ENCODE data around the gene TMEM255A.
A peak's percentile ranks its signal among the peaks of the same experiment; 100 is the strongest.

The TMEM255A gene

DNA sequence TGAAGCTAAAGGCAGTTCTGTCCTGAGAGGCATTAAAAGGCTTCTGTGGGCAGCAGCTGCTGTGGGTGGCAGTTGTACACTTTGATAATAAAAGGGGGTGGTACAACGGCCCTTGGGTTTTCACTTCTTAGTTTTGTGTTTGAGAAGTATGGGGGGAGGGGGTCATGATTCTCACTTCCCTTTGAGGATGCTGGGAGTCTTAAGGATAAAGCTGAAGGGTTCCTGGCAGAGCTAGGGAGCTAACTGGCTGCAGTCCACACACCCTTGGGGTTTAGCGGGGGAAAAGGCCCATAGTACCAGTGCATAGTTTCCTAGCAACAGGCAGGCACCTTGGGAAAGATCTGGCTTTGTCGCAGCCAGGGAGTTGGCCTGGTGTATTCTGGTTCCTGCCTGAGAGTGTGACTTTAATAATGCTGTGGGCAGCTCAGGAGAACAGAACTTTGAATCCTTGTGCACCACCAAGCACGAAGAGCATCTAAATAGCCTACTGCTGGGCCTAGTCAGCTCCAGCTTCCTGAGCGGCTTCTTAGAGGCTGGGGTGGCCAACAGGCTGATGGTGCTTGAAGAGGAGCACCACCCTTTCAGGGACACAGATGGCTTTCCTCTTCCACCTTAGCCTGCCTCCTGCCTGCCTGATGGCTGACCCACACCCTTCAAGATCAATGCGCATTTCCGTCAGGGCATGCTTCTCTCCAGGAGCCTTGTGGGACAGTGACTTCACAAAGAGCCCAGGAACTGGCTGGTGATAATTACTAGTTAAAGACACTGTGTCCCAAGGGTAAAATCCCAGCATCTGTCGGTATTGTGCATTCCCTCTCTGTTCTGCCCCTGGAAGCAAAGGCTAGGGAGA is 48.2 kb downstream of the TMEM255A start:
- DNase-seq (ENCODE audit: low read depth), result no peak

DNA sequence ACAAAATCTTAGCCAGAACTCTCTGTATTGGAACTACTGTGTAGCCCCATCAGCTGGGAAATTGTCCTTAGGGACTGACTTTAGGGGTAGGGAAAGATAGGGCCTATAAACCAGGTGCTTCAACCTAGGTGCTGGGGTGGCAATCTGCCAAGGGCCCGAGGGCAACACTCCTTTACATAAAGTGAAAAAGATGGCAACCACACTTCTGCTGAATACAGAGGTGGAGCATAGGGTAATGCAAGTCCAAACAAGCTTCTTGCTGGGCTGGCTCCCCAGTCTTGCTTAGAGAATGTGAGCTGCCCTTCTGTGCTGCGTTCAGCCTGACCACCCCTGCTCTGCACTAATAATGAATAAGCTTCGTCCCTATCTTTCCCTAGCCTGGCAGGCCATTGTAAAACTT is 50.9 kb downstream of the TMEM255A start:
- no peak for DNase-seq (ENCODE audit: low read depth)

DNA sequence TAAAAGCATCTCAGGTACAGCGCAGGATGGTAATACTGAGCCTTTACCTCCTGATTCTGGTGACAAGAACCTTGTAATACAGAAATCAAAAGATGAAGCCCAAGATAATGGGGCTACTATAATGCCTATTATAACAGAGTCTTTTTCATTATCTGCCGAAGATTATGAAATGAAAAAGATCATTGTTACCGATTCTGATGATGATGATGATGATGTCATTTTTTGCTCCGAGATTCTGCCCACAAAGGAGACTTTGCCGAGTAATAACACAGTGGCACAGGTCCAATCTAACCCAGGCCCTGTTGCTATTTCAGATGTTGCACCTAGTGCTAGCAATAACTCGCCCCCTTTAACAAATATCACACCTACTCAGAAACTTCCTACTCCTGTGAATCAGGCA is 57.5 kb downstream of the TMEM255A start:
- DNase-seq (ENCODE audit: low read depth), result no peak

- DNase-seq (ENCODE audit: low read depth), result no peak
Observed at GRCh38 chrX:120251471-120252011, 59.7 kb downstream of the TMEM255A start.

DNA sequence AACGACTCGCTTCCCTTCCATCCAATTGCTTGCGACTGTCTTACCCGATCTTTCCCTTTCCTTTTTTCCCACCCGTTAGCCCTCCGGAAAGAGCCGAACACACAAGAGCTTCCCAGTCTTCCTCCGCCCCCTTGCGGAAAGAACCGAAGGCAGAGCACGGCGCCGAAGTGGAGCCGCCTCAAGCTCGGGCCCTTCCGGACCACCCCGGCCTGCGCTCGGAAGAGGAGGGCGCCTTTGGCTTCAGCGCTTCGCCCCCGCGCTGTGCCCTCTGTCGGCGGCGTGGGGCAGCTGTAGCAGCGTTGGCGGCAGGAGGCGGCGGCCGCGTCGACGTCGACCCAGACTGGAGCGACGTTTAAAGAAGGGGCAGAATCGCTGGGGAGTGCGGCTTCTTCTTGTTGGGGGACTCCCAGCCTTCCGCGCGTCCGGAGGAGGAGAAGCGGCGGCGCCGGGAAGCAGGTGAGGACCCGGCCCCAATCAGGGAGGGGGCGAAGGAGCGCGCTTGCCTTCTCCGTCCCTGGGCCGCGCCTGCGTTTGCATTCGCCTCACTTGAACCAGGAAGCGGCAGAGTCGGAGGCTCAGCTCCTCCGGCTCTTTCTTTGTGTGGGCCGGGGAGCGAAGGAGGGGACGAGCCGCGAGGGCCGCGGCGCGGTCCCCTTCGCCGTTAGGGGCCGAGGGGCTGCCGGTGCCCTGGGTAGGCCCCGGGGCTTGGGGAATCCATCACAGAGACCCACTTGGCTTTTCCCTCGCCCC is 60.6 kb downstream of the TMEM255A start, which contains the start of gene ZBTB33:
ZBTB33 (plus strand) TSS at position 291 of the 750 bp plus-strand sequence. CDS start 2,604 bp downstream, outside the sequence.
- peak; percentile 88 for DNase-seq (ENCODE audit: low read depth)

DNA sequence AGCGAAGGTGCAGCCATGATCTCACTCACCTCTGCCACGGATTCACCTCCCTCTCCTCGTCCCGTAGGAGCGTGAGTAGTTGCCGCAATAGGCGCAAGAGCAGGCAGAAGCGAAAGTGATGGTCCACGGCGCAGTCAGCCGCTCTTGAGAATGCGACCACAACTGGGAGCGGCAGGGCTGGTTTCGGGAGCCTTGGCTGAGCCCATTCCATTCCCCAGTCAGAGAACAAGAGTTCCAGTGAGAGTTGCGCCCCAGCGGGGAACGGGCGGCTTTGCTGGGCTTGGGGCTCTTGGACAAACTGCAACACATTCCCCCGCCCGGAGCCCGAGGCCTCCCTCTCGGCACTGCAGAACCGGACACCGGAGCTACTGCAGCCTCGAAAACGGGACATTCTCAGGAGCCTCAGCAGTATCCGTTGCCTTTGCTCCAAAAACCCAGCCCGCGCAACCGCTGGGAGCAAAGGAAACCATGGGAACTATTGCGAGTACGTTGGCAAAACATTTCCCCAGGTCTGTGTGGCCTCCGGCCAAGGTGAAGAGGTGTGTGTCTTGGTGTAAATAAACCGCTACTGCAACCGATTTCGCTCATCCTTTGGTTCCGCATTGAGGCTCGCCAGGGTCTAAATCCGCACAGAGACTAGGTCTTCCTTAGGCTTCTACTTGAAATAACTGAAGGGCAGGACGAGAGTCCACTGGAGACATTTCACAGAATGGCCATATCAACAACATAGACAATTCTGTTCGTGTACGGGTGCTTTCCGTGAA is 66.3 kb downstream of the TMEM255A start:
- DNase-seq (ENCODE audit: low read depth), result peak; percentile 59

DNA sequence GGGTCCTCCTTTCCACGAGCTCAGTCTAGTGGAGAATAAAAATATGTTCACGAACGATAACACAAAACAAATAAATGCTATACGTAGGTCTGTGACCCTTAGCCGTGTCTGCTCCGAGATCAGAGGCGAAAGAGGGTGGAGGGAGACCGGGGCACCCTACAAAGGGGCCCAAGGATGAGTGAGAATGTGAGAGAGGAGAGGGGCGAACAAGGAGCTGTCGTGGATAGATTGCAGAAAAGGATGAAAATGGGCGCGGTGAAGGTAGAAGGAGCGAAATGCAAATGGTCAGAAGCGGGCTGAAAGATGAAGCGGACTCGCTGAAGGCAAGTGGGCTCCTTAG is 66.9 kb downstream of the TMEM255A start:
- no peak for DNase-seq (ENCODE audit: low read depth)

- no peak for DNase-seq (ENCODE audit: low read depth)
Observed at GRCh38 chrX:120242813-120243212, 68.4 kb downstream of the TMEM255A start.

GRCh38 chrX:120238933-120239332 is 72.3 kb downstream of the TMEM255A start:
- DNase-seq (ENCODE audit: low read depth), result no peak

- DNase-seq (ENCODE audit: low read depth), result no peak
Observed at GRCh38 chrX:120236687-120237479, 74.4 kb downstream of the TMEM255A start.

GRCh38 chrX:120235284-120235683 is 76.0 kb downstream of the TMEM255A start:
- DNase-seq (ENCODE audit: low read depth), result no peak

GRCh38 chrX:120228187-120228908 is 82.9 kb downstream of the TMEM255A start:
- DNase-seq (ENCODE audit: low read depth), result no peak

DNA sequence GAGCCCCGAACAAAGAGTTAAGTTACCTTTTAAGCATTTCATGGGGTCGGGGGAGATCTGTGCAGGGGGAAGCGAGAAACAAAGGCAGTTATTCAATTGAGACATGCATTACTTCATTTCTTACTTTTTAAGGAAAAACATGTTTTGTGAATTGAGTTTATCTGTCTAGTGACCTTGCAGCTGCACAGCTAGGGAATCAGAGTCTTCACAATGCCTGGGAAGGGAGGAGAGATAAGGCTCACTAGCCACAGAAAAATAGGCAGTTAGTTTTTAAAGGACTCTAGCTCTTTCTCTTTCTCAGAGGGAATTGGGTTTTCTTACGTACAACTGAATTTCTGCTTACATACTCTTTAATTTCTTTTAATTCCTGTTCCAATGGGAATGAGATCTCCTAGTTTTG is 86.9 kb downstream of the TMEM255A start:
- DNase-seq (ENCODE audit: low read depth), result no peak

DNA sequence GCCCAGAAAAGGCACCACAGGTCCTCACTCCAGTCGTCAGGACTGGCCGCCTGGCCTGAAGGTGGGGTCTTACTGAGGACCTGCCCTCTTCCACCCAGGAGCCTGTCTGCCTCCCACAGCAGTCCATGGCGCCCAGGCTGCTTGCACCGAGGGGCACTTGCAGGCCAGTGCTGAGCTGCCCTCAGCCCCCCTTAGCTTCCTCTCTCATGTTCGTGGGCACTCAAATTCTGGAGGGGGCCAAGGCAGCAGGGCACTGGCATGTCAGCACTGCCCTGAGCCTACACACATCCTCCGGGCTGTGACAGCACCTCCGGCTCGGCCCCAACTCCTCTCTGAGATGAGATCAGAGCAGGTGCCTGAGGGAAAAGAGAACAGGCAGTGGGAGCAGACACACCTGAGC is 87.9 kb downstream of the TMEM255A start:
- no peak for DNase-seq (ENCODE audit: low read depth)

DNA sequence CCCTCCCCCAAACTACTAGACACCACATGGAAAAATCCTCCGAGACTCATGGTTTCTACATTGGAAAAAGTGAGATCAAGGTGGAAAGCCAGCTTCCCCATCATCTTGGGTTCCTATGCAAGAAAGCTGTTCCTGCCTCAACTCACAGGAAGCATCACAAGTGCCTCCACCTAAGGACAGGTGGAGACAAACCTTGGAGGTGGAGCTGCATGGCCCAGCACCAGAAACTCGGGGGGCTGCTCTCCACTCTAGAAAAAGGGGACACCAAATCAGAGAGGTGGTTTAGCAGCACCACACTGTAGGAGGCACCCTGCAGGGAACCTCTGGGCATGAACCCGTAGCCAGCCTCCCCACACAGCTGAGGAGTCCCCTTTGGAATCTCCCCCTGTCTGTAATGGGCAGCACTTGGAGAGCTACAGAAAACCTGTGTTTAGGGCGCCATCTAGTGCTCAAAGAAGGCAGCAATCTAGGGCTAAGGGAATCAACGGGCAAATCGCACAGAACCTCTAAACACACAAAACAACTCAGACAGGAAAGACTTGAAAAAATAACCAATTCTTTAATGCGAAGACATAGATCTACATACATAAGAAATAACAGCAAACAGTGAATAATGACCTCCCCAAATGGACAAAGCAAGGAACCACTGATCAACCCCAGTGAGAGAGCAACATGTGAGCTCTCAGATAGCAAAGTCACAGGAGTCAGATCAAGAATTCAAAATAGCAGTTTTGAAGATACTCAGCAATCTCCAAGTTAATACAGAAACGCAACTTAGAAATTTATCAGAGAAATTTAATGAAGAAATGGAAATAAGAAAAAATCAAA is 97.6 kb downstream of the TMEM255A start:
- peak; percentile 34 for DNase-seq (ENCODE audit: low read depth)

Data from stromal cell of bone marrow (primary cell).